ENCODE data around the gene GDF7. TPM values are rescaled to one million over a fixed set of nuclear protein-coding genes. Genes with fewer than 3 reads are reported as not detected.

GDF7 gene
- total and polyA plus RNA-seq, 2 of the 8 experiments (the other 6 are each of a cell fraction or from before 2014, with no cell fraction given) = 0.04 to 0.06 TPM

GRCh38 chr2:20726913-20727312 is 60.0 kb downstream of the GDF7 start:
- no peak overlapping the region for H4K5ac ChIP-seq (ENCODE audit: insufficient read length, low read depth, low read length)
- WGBS, 2 experiments (ENCODE audit: extremely low coverage in 1 of 2, insufficient coverage in 1 of 2, insufficient read length in 1 of 2, insufficient replicate concordance in 2 of 2, low coverage in 1 of 2, low lambda C conversion rate in 2 of 2, missing lambda C conversion rate in 1 of 2) = 93% methylated on average over 5 of the region's 5 CpGs; no CpG with 5 or more reads in 1 of the 2 experiments
- no peak overlapping the region for H3K9ac ChIP-seq (replicated peaks in 1 of 4; ENCODE audit: extremely low read depth in 1 of 4, low read depth in 3 of 4, low read length in 3 of 4)
- H2BK12ac ChIP-seq (ENCODE audit: low read depth, low read length) = no peak overlapping the region
- no peak overlapping the region for H3K56ac ChIP-seq (replicated peaks; ENCODE audit: insufficient read length, low read depth, low read length)
- H3K18ac ChIP-seq (ENCODE audit: extremely low read depth, low read length) = no peak overlapping the region
- H2BK15ac ChIP-seq (ENCODE audit: low read length) = no peak overlapping the region
- no peaks in the 10 kb centered on the region for H3K79me2 ChIP-seq (ENCODE audit: control insufficient read depth in 1 of 2, insufficient read depth in 2 of 2, low read length in 2 of 2)
- H2BK5ac ChIP-seq (ENCODE audit: low read depth, low read length) = no peak overlapping the region
- H3K27ac ChIP-seq (ENCODE audit: low read depth, low read length) = no peak overlapping the region
- H3K27me3 ChIP-seq (replicated peaks in 1 of 4; ENCODE audit: control insufficient read depth in 3 of 4, extremely low read depth in 1 of 4, insufficient read depth in 3 of 4, low read length in 3 of 4) = no peaks in the 10 kb centered on the region
- no peak overlapping the region for H3K4me2 ChIP-seq (ENCODE audit: insufficient read depth in 1 of 2, low read depth in 2 of 2, low read length in 2 of 2)
- no peak overlapping the region for H2BK120ac ChIP-seq (replicated peaks; ENCODE audit: low read depth, low read length)
- H3K36me3 ChIP-seq (ENCODE audit: control insufficient read depth in 2 of 4, insufficient read depth in 4 of 4, low read length in 3 of 4) = no peaks in the 10 kb centered on the region
- ChIA-PET CTCF (ENCODE audit: partially characterized antibody) (interaction anchor here (0.5 to 2.8 kb wide), 2 partner anchors 50 to 799 kb away, joined by 3 to 13 read pairs; no protein-coding TSS in a partner anchor), POLR2A (ENCODE audit: partially characterized antibody) (no interaction called here)
- H3K23me2 ChIP-seq (ENCODE audit: low read depth, low read length) = no peaks in the 10 kb centered on the region
- FAIRE-seq = no peak
- peaks cover 0 to 3% of the 10 kb centered on the region in 2 experiments for H4K20me1 ChIP-seq (replicated peaks in 1 of 2; ENCODE audit: control insufficient read depth in 1 of 2, insufficient read depth in 2 of 2, low read length in 2 of 2)
- no peak overlapping the region for H3K4ac ChIP-seq (replicated peaks; ENCODE audit: insufficient read length, low read depth, low read length)
- H2AK5ac ChIP-seq (ENCODE audit: low read depth, low read length) = no peak overlapping the region
- no peak overlapping the region for H2AFZ ChIP-seq (ENCODE audit: low read length)
- H3K23ac ChIP-seq (ENCODE audit: insufficient read length) = no peak overlapping the region
- no peaks in the 10 kb centered on the region for H3K79me1 ChIP-seq (ENCODE audit: low read depth, low read length)
- H3K14ac ChIP-seq (ENCODE audit: insufficient read length) = no peak overlapping the region
- no peak for TF ChIP-seq PHF8 (conservative IDR thresholded peaks at IDR 0.05; ENCODE audit: low read depth, low read length)
- no peak for TF ChIP-seq BACH1 (IDR thresholded peaks at IDR 0.05; ENCODE audit: low read length)
- no peak for TF ChIP-seq SP4 (IDR thresholded peaks at IDR 0.05; ENCODE audit: low read length)
- TF ChIP-seq CEBPB (IDR thresholded peaks at IDR 0.05; ENCODE audit: low read depth, low read length) = no peak
- no peak for TF ChIP-seq SIRT6 (IDR thresholded peaks at IDR 0.05; ENCODE audit: low read length)
- no peak for TF ChIP-seq ATF2 (IDR thresholded peaks at IDR 0.05; ENCODE audit: low read length)
- no peak for TF ChIP-seq RNF2 (IDR thresholded peaks at IDR 0.05; ENCODE audit: borderline replicate concordance, low read depth, low read length, missing control alignments, poor library complexity, severe bottlenecking)
- no peak for TF ChIP-seq KDM4A (IDR thresholded peaks at IDR 0.05; ENCODE audit: low read depth, low read length, severe bottlenecking)
- no peak for TF ChIP-seq EGR1 (IDR thresholded peaks at IDR 0.05; ENCODE audit: borderline replicate concordance, low read depth, low read length)
- no peak for TF ChIP-seq SP1 (IDR thresholded peaks at IDR 0.05; ENCODE audit: low read depth, low read length)
- TF ChIP-seq POLR2AphosphoS5 (IDR thresholded peaks at IDR 0.05; ENCODE audit: low read depth, low read length) = no peak
- TF ChIP-seq TAF1 (IDR thresholded peaks at IDR 0.05; ENCODE audit: low read depth, low read length) = no peak
- H4K91ac ChIP-seq (replicated peaks; ENCODE audit: insufficient read length, low read length) = no peak overlapping the region
- no peak overlapping the region for H3K4me3 ChIP-seq (ENCODE audit: extremely low read depth in 1 of 4, insufficient read depth in 2 of 4, low read depth in 3 of 4, low read length in 4 of 4)
- no peaks in the 10 kb centered on the region for H3K9me3 ChIP-seq (ENCODE audit: insufficient read depth in 2 of 2, low read depth in 1 of 2, low read length in 1 of 2)
- H3K4me1 ChIP-seq (replicated peaks in 1 of 4; ENCODE audit: control insufficient read depth in 3 of 4, insufficient read depth in 4 of 4, low read length in 3 of 4) = no peaks in the 10 kb centered on the region
- H4K8ac ChIP-seq (ENCODE audit: extremely low read depth, insufficient read depth, low read length) = no peak overlapping the region
- no peak for DNase-seq (ENCODE audit: low read depth in 1 of 2, low spot score in 2 of 2)
- H2BK20ac ChIP-seq (ENCODE audit: low read length) = no peak overlapping the region

All from H1 (cell line).